Testis (tissue), 2 donors: ENCODE data around the gene ZNF792.

Source experiments
- CTCF ChIP-seq, 3 experiments: fragments of 450-650 bp in 2 of 3; fragments of 200-600 bp in 1 of 3; sonication (generic) in 1 of 3; IDR thresholded peaks; one replicate each; pipeline ENCODE4 v1.5.1; 2016 to 2019; ENCODE audit warnings: antibody characterized with exemption in 3 of 3, mild to moderate bottlenecking in 2 of 3, moderate library complexity in 1 of 3
- POLR2A ChIP-seq: fragments of 450-650 bp; IDR thresholded peaks from one replicate; pipeline ENCODE4 v1.6.1; 2017; ENCODE audit warnings: antibody characterized with exemption, mild to moderate bottlenecking, moderate library complexity

GRCh38 chr19:34988119-34988518 lies 24.1 kb upstream of the ZNF792 start:
- no peak for TF ChIP-seq CTCF (IDR thresholded peaks at IDR 0.05)
- TF ChIP-seq POLR2A, result no peak
